ENCODE measurements around the gene PPP2R2D.
"Not testable (repeated sequence)": the region's sequence is repeated elsewhere in the genome, so short reads cannot be mapped to it uniquely, and the experiment has no call there.

The PPP2R2D gene

GRCh38 chr10:131930150-131930549, 29.3 kb downstream of the PPP2R2D start:
- DNase-seq, result no peak

GRCh38 chr10:131930586-131931330, 29.9 kb downstream of the PPP2R2D start:
- DNase-seq, result no peak

- DNase-seq, result no peak
Measured at GRCh38 chr10:131931981-131932380, 31.2 kb downstream of the PPP2R2D start.

GRCh38 chr10:131933016-131933695, 32.3 kb downstream of the PPP2R2D start:
- DNase-seq, result no peak

DNA sequence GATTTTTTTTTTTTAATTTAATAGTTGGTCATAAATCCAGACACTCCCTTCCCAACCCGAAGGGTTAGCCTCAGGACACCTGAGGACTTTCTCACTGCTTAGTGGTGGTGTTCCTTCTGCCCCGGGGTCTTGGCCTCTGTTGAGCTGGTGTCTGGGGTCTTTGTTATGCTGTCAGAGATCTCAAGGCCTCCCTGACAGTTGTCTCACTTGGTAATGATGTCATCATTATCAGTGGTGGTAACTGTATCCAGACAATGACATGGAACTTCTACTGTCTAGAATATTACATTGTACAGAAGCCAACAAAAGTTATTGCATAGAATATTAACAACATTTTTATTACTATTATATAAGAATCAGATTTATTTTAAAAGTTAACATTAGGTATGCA, 32.9 kb downstream of the PPP2R2D start:
- no peak for DNase-seq

DNA sequence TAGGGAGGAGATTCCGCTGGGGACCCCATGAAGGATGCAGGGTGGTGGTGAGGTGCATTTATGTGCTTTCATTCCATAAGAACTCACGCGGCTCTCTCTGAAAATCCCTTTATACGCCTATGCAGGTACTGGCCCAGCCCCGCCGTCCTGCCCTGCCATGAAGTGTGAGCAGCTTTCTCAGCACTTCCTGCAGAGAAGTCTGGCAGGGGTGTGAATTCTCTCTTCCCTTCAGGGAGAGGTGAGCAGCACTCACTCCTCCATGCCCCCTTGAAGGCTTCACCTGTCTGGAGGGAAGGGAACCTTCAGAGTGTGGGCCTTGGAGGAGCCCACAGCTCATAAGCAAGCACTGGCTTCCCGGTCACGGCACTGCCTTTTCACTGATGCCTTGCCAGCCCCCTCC, 34.0 kb downstream of the PPP2R2D start:
- DNase-seq, result no peak

- DNase-seq, result no peak
Measured at GRCh38 chr10:131935260-131935659, 34.5 kb downstream of the PPP2R2D start.

DNA sequence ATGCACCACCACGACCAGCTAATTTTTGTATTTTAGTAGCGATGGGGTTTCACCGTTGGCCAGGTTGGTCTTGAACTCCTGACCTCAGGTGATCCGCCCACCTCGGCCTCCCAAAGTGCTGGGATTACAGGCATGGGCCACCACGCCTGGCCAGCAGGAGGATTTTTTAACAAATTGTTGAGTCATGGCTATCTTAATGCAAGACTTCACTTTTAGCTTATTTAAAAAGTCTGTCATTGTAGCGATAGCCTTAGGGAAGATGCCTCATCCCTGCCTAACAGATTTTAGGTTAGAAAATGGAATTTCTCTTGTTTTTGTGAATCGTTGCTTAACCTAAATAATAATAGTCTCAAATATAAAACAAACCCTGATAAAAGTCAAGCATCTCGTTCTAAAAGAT, 35.5 kb downstream of the PPP2R2D start:
- no peak for DNase-seq

DNA sequence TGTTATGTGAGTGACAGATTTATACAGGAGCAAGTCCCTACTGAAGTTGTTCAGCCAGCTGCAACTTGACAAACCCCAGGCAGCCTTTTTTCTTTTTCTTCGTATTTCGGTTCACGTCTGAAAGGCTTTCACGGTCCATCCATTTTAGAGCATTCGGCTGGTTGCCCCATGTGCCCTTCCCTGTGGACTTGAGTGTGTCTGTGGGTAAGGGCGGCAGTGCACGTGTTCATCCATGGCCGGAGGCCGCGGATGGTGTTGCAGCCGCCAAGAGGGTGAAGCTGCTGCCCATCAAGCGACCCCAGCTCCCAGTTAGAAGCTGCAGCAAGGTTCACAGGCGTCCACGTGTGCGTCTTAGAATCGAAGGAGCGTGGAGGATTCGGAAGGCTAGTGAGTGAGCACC, 35.9 kb downstream of the PPP2R2D start:
- no peak for DNase-seq

DNA sequence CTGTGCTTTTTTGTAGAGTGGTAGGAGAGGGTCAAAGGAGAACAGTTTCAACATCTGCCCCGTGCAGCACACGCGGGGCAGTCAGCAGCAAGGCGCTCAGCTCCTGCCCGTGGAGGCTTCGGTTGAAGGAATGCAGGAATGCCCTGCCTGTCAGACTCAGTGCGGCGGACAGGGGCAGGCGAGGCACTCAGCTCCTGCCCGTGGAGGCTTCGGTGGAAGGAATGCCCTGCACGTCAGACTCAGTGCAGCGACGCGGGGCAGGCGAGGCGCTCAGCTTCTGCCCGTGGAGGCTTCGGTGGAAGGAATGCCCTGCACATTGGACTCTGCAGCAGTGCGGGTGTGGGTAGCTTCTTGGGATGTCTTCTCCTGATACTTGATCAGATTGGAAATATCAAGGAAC, 37.0 kb downstream of the PPP2R2D start:
- no peak for DNase-seq

DNA sequence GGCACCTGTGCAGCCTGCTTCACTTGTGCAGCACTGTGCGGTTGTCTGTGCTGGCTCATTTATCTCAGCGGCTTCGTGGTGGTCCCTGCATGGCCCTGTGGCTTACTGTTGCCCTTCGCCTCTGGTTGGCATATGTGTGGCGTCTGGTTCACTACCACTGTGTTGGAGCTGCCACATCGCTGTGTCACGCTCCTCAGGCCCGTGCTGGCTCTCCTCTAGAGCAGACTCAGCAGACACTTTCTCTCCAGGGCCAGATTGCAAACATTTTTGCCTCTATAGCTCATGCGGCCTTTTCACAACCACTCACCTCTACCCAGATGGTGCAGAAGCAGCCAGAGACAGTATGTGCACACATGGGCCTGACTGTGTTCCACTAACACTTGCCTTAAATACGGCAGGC, 37.9 kb downstream of the PPP2R2D start:
- DNase-seq, result no peak

- no peak for DNase-seq
Measured at GRCh38 chr10:131942455-131942854, 41.6 kb downstream of the PPP2R2D start.

- no peak for DNase-seq
Measured at GRCh38 chr10:131943021-131943814, 42.4 kb downstream of the PPP2R2D start.

GRCh38 chr10:131944412-131944811, 43.6 kb downstream of the PPP2R2D start:
- no peak for DNase-seq

DNA sequence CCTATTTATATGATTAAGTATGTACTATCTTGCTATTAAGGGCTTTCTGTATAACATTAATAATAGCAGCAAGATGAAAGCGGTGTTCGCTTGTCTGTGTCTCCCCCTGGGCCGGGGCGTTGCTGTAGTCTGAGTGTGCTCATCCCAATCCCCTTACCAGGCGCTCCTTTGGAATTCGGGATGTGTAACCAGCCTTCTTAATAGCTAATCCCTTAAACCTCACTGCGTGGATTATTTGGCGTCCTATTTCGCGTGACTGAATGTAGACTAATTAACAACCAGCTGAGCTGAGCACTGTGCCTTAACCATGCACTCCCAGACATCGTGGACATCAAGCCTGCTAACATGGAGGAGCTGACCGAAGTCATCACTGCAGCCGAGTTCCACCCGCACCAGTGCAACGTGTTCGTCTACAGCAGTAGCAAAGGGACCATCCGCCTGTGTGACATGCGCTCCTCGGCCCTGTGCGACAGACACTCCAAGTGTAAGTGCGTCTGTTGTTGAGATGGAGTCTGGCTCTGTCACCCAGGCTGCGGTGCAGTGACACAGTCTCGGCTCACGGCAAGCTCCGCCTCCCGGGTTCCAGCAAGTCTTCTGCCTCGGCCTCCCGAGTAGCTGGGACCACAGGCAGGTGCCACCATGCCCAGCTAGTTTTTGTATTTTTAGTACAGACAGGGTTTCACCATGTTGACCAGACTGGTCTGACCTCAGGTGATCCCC, 44.3 kb downstream of the PPP2R2D start:
- DNase-seq, result no peak

GRCh38 chr10:131946321-131946751, 45.5 kb downstream of the PPP2R2D start:
- DNase-seq, result no peak

GRCh38 chr10:131946880-131947279, 46.1 kb downstream of the PPP2R2D start:
- DNase-seq, result no peak

DNA sequence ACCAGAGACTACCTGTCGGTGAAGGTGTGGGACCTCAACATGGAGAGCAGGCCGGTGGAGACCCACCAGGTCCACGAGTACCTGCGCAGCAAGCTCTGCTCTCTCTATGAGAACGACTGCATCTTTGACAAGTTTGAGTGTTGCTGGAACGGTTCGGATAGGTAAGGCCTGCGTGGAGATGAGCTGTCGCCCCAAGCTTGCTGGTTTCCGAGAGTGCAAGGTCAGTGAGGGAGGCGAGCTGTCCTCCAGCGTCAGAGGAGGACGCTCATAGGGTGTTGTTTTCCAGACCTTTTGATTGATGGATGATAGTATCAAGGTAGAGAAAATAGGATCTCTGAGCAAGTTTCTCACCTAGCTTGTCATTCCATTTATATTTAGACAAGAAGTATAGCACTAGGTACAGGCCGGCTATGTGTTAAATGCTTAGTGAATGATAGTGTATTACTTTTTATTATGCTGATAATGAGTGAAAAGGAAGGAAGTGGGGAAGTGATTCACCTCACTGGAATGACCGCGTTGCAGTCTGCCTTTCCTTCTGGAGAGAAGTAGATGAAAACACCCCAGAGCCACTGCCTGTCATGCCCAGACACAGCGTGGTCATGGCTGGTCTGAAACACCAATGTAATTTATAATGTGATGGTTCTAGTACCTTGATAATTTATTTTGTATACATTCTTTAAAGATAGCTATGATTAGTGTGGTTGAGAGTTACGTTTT, 47.0 kb downstream of the PPP2R2D start:
- DNase-seq, result no peak

- no peak for DNase-seq
Measured at GRCh38 chr10:131948501-131948900, 47.7 kb downstream of the PPP2R2D start.

DNA sequence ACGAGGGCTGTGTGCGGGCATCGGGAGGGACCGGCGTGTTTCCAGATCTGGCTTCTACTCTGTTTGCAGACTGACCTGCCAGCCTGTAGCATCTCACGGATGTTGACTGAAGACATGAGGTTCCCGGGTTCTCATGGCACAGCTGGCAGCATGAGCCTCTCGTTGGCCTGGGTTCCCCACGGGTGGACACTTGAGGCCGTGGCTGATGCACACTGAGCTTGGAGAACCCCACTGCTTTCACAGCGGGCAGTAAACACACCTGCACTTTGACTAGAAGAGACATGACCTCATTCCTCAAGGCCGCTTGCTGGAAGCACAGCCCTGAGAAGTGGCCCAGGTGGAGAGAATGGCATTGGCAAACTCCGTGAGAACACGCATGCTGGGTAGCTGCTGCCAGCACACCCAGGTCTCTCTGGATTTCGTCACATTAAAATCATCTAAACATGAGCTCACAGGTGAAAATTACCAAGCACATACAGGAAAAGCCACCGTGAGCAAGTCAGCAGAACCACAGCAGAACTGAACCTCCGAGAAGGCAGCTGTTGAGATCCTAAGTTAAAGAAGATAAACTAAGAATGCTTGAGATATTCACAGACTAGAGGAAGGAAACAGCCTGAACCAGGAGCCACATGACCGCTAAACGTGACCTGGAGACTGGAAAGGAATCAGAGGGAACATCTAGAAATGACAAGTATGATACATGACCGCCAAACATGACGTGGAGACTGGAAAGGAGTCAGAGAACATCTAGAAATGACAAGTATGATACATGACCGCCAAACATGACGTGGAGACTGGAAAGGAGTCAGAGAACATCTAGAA, 48.4 kb downstream of the PPP2R2D start:
- DNase-seq, result no peak

GRCh38 chr10:131949908-131950307, 49.1 kb downstream of the PPP2R2D start:
- not testable (repeated sequence) for DNase-seq
